ENCODE measurements around the gene HSBP1. TPM values are rescaled to one million over a fixed set of nuclear protein-coding genes. Genes with fewer than 3 reads are reported as not detected.

The HSBP1 gene
- total RNA-seq, 1 experiment from 2014 or later = 235 TPM

DNA sequence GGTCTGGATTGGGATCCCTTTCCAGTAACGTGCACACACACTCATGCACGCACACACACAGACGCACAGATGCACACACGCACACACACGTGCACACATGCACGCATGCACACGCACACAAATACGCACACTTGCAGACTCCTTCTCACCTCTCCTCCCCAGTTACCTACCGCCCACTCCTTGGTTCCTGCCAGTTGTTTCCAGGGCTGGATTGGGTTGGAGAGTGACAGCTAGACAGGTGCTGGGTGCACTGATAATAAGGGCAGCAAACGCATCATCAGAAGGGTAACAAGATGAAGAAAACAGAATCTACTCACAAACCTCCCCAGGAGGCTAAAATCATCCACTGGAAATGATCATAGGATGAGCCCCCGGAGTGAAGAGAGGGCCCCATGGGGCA is 45.0 kb downstream of the HSBP1 start:
- Histone ChIP-seq H3K4me1 (no peaks in the 10 kb centered on the region), H3K9me3 (no peaks in the 10 kb centered on the region), H3K27me3 (replicated peaks; ENCODE audit: control insufficient read depth, insufficient read depth, low read length) (no peaks in the 10 kb centered on the region; the same call in 1 of the 2 replicates), H3K4me3 (ENCODE audit: low read depth, low read length) (no peak overlapping the region), H3K36me3 (ENCODE audit: control insufficient read depth, insufficient read depth, low read length) (no peaks in the 10 kb centered on the region)
- BruUV-seq (replicated peaks) = no TSS peak
- TF ChIP-seq, protein P1, sequence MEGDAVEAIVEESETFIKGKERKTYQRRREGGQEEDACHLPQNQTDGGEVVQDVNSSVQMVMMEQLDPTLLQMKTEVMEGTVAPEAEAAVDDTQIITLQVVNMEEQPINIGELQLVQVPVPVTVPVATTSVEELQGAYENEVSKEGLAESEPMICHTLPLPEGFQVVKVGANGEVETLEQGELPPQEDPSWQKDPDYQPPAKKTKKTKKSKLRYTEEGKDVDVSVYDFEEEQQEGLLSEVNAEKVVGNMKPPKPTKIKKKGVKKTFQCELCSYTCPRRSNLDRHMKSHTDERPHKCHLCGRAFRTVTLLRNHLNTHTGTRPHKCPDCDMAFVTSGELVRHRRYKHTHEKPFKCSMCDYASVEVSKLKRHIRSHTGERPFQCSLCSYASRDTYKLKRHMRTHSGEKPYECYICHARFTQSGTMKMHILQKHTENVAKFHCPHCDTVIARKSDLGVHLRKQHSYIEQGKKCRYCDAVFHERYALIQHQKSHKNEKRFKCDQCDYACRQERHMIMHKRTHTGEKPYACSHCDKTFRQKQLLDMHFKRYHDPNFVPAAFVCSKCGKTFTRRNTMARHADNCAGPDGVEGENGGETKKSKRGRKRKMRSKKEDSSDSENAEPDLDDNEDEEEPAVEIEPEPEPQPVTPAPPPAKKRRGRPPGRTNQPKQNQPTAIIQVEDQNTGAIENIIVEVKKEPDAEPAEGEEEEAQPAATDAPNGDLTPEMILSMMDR (IDR thresholded peaks at IDR 0.05; ENCODE audit: insufficient read depth in 1 of 2, low read depth in 1 of 2, low read length in 1 of 2, severe bottlenecking in 1 of 2, unreplicated experiment in 1 of 2) = no peak
- H3K27me3 Mint-ChIP-seq (ENCODE audit: insufficient read depth, unreplicated experiment) = peaks cover 3% of the 10 kb centered on the region
- no peak overlapping the region for H3K27ac Mint-ChIP-seq (ENCODE audit: unreplicated experiment)
- no peak overlapping the region for H3K4me3 Mint-ChIP-seq (ENCODE audit: unreplicated experiment)
- ChIA-PET CTCF (no interaction called here), POLR2A (no interaction called here)
- no peaks in the 10 kb centered on the region for H3K9me3 Mint-ChIP-seq (ENCODE audit: unreplicated experiment)
- no peak for DNase-seq
- intact Hi-C loops (cut with micrococcal nuclease; ENCODE audit: unreplicated experiment) = no loop called here
- H3K4me1 Mint-ChIP-seq (ENCODE audit: low read depth, unreplicated experiment) = no peaks in the 10 kb centered on the region
- no peaks in the 10 kb centered on the region for H3K36me3 Mint-ChIP-seq (ENCODE audit: insufficient read depth, unreplicated experiment)

DNA sequence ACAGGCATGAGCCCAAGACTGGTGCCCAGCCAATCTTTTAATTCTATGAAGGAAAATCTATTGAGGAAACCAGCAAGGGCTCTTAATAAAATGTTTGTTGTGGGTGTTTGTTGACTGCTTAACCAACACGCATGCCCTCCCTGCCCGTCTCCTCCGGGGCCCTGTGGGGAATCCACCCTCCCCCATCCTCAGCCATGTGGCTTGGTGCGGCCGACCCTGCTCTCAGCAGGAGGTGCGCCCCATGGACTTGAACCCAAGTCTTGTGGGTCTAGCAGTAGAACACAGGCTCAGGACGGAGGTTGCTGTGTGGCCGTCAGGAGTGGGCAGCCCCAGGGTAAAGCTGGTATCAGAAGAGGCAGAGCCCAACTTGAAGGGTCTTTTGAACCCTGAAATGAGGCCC is 46.1 kb downstream of the HSBP1 start:
- no peak overlapping the region for H3K27ac Mint-ChIP-seq (ENCODE audit: unreplicated experiment)
- intact Hi-C loops (cut with micrococcal nuclease; ENCODE audit: unreplicated experiment) = no loop called here
- no peak for DNase-seq
- no peak overlapping the region for H3K4me3 ChIP-seq (ENCODE audit: low read depth, low read length)
- H3K4me1 Mint-ChIP-seq (ENCODE audit: low read depth, unreplicated experiment) = no peaks in the 10 kb centered on the region
- POLR2A ChIA-PET = no interaction called here
- no peak overlapping the region for H3K4me3 Mint-ChIP-seq (ENCODE audit: unreplicated experiment)
- no peaks in the 10 kb centered on the region for H3K4me1 ChIP-seq
- no peaks in the 10 kb centered on the region for H3K9me3 Mint-ChIP-seq (ENCODE audit: unreplicated experiment)
- TF ChIP-seq, protein P1 (IDR thresholded peaks at IDR 0.05; ENCODE audit: insufficient read depth in 1 of 2, low read depth in 1 of 2, low read length in 1 of 2, severe bottlenecking in 1 of 2, unreplicated experiment in 1 of 2) = no peak
- BruUV-seq (replicated peaks) = no TSS peak
- H3K36me3 ChIP-seq (ENCODE audit: control insufficient read depth, insufficient read depth, low read length) = no peaks in the 10 kb centered on the region
- no peaks in the 10 kb centered on the region for H3K9me3 ChIP-seq
- CTCF ChIA-PET = no interaction called here
- peaks cover 11% of the 10 kb centered on the region for H3K27me3 Mint-ChIP-seq (ENCODE audit: insufficient read depth, unreplicated experiment)
- H3K27me3 ChIP-seq (replicated peaks; ENCODE audit: control insufficient read depth, insufficient read depth, low read length) = no peaks in the 10 kb centered on the region; the same call in 1 of the 2 replicates
- H3K36me3 Mint-ChIP-seq (ENCODE audit: insufficient read depth, unreplicated experiment) = no peaks in the 10 kb centered on the region

DNA sequence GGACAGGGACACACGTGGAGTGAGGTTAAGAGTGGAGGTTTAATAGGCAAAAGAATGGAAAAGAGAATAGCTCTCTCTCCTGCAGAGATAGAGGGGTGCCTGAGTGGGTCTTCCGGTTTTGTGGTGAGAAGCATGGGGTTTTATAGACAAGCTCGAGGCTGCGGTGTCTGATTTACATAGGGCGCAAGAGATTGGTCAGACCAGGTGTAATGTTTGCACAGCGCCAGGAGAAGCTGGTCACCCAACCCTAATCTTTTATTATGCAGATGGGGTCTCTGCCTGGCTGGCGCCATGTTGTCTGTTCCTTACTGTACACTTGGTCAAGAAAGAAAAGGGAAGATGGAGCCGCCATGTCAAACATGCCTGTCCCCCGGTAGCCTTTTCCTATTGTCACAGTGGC is 46.6 kb downstream of the HSBP1 start:
- H3K27me3 ChIP-seq (replicated peaks; ENCODE audit: control insufficient read depth, insufficient read depth, low read length) = no peaks in the 10 kb centered on the region; the same call in 1 of the 2 replicates
- Mint-ChIP-seq H3K4me3 (ENCODE audit: unreplicated experiment) (no peak overlapping the region), H3K9me3 (ENCODE audit: unreplicated experiment) (no peaks in the 10 kb centered on the region), H3K27ac (ENCODE audit: unreplicated experiment) (no peak overlapping the region), H3K36me3 (ENCODE audit: insufficient read depth, unreplicated experiment) (no peaks in the 10 kb centered on the region), H3K27me3 (ENCODE audit: insufficient read depth, unreplicated experiment) (peaks cover 11% of the 10 kb centered on the region), H3K4me1 (ENCODE audit: low read depth, unreplicated experiment) (no peaks in the 10 kb centered on the region)
- BruUV-seq (replicated peaks) = no TSS peak
- no peak overlapping the region for H3K4me3 ChIP-seq (ENCODE audit: low read depth, low read length)
- TF ChIP-seq, protein P1 (IDR thresholded peaks at IDR 0.05; ENCODE audit: insufficient read depth in 1 of 2, low read depth in 1 of 2, low read length in 1 of 2, severe bottlenecking in 1 of 2, unreplicated experiment in 1 of 2) = no peak
- CTCF ChIA-PET = no interaction called here
- H3K9me3 ChIP-seq = no peaks in the 10 kb centered on the region
- POLR2A ChIA-PET = no interaction called here
- intact Hi-C loops (cut with micrococcal nuclease; ENCODE audit: unreplicated experiment) = no loop called here
- no peaks in the 10 kb centered on the region for H3K4me1 ChIP-seq
- DNase-seq = no peak
- no peaks in the 10 kb centered on the region for H3K36me3 ChIP-seq (ENCODE audit: control insufficient read depth, insufficient read depth, low read length)

All from Caco-2 (cell line).